Osteocyte (in vitro differentiated cells): ENCODE data around the gene PHOSPHO1. TPM values are rescaled to one million over a fixed set of nuclear protein-coding genes. Genes with fewer than 3 reads are reported as not detected.
"Not testable (repeated sequence)": the region's sequence is repeated elsewhere in the genome, so short reads cannot be mapped to it uniquely, and the experiment has no call there.

Experiments
- DNase-seq: peaks from one replicate; pipeline ENCODE4 v3.0.0; 2021; ENCODE audit warnings: mixed read lengths; ENCODE audit not compliant: unreplicated experiment; ENCODE audit errors: extremely low spot score
- H3K27ac Mint-ChIP-seq: one replicate; pipeline ENCODE4 v1.8.0; 2021; ENCODE audit warnings: mild to moderate bottlenecking, mixed read lengths; ENCODE audit not compliant: unreplicated experiment
- H3K27me3 Mint-ChIP-seq: one replicate; pipeline ENCODE4 v1.8.0; 2021; ENCODE audit warnings: mixed read lengths; ENCODE audit not compliant: unreplicated experiment
- H3K36me3 Mint-ChIP-seq: one replicate; pipeline ENCODE4 v1.8.0; 2021; ENCODE audit warnings: mixed read lengths; ENCODE audit not compliant: unreplicated experiment
- H3K4me1 Mint-ChIP-seq: one replicate; pipeline ENCODE4 v1.8.0; 2021; ENCODE audit warnings: mixed read lengths; ENCODE audit not compliant: unreplicated experiment
- H3K4me3 Mint-ChIP-seq: one replicate; pipeline ENCODE4 v1.8.0; 2021; ENCODE audit warnings: mild to moderate bottlenecking, moderate library complexity, mixed read lengths; ENCODE audit not compliant: unreplicated experiment
- H3K9me3 Mint-ChIP-seq: one replicate; pipeline ENCODE4 v1.8.0; 2021; ENCODE audit warnings: mixed read lengths; ENCODE audit not compliant: unreplicated experiment
- total RNA-seq: library from RNA; stranded (reverse); gene quantifications from 2 replicates; pipeline ENCODE4 v1.2.1, GENCODE V29; 2021
- TF ChIP-seq, protein P1 (sequence below): fragments of 200-600 bp; sonication (generic); IDR thresholded peaks from 2 replicates; pipeline ENCODE4 v1.5.0; 2021; ENCODE audit warnings: antibody characterized with exemption, mild to moderate bottlenecking, moderate library complexity

The PHOSPHO1 gene
- total RNA-seq, 1 donor from 2014 or later: not detected

GRCh38 chr17:49183801-49184200 lies 46.8 kb downstream of the PHOSPHO1 start:
- H3K4me3 Mint-ChIP-seq: no peak overlapping the region
- TF ChIP-seq, protein P1, sequence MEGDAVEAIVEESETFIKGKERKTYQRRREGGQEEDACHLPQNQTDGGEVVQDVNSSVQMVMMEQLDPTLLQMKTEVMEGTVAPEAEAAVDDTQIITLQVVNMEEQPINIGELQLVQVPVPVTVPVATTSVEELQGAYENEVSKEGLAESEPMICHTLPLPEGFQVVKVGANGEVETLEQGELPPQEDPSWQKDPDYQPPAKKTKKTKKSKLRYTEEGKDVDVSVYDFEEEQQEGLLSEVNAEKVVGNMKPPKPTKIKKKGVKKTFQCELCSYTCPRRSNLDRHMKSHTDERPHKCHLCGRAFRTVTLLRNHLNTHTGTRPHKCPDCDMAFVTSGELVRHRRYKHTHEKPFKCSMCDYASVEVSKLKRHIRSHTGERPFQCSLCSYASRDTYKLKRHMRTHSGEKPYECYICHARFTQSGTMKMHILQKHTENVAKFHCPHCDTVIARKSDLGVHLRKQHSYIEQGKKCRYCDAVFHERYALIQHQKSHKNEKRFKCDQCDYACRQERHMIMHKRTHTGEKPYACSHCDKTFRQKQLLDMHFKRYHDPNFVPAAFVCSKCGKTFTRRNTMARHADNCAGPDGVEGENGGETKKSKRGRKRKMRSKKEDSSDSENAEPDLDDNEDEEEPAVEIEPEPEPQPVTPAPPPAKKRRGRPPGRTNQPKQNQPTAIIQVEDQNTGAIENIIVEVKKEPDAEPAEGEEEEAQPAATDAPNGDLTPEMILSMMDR: no peak
- no peak for DNase-seq
- H3K27ac Mint-ChIP-seq: no peak overlapping the region
- H3K4me1 Mint-ChIP-seq: no peaks in the 10 kb centered on the region
- H3K9me3 Mint-ChIP-seq: no peaks in the 10 kb centered on the region
- no peaks in the 10 kb centered on the region for H3K36me3 Mint-ChIP-seq
- peaks cover 17% of the 10 kb centered on the region for H3K27me3 Mint-ChIP-seq

DNA sequence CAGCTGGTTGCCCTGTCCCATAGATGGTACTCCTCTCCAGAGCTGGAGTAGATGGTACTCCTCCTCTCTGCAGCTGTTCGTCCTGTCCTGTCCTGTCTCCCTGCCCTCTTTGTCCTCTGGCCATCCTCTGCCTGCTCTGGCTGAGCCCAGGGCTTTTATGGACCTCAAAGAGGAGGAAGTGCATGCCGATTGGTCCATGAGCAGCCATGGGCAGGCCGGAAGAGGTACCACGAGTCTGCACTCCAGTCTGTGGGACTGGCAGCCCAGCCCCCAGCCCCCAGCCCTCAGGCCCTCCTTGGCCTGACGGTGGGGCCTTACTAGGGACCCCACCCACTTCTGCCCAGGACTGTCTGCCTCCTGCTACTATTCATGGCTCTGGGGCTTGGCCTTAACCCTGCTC lies 47.2 kb downstream of the PHOSPHO1 start:
- peaks cover 17% of the 10 kb centered on the region for H3K27me3 Mint-ChIP-seq
- TF ChIP-seq, protein P1: no peak
- no peaks in the 10 kb centered on the region for H3K36me3 Mint-ChIP-seq
- H3K4me1 Mint-ChIP-seq: no peaks in the 10 kb centered on the region
- H3K27ac Mint-ChIP-seq: no peak overlapping the region
- no peaks in the 10 kb centered on the region for H3K9me3 Mint-ChIP-seq
- no peak overlapping the region for H3K4me3 Mint-ChIP-seq
- no peak for DNase-seq

- no peaks in the 10 kb centered on the region for H3K36me3 Mint-ChIP-seq
- TF ChIP-seq, protein P1: no peak
- peaks cover 17% of the 10 kb centered on the region for H3K27me3 Mint-ChIP-seq
- no peak overlapping the region for H3K27ac Mint-ChIP-seq
- H3K4me1 Mint-ChIP-seq: no peaks in the 10 kb centered on the region
- peaks cover 6% of the 10 kb centered on the region for H3K9me3 Mint-ChIP-seq
- H3K4me3 Mint-ChIP-seq: no peak overlapping the region
- no peak for DNase-seq
These were observed 49.5 kb downstream of the PHOSPHO1 start for GRCh38 chr17:49180998-49181635.

GRCh38 chr17:49180303-49180702 lies 50.3 kb downstream of the PHOSPHO1 start:
- no peak for DNase-seq
- Mint-ChIP-seq H3K27me3 (peaks cover 18% of the 10 kb centered on the region), H3K4me1 (no peaks in the 10 kb centered on the region), H3K27ac (no peak overlapping the region), H3K36me3 (peaks cover 3% of the 10 kb centered on the region), H3K9me3 (peaks cover 12% of the 10 kb centered on the region), H3K4me3 (no peak overlapping the region)
- TF ChIP-seq, protein P1: peak; percentile 68

DNA sequence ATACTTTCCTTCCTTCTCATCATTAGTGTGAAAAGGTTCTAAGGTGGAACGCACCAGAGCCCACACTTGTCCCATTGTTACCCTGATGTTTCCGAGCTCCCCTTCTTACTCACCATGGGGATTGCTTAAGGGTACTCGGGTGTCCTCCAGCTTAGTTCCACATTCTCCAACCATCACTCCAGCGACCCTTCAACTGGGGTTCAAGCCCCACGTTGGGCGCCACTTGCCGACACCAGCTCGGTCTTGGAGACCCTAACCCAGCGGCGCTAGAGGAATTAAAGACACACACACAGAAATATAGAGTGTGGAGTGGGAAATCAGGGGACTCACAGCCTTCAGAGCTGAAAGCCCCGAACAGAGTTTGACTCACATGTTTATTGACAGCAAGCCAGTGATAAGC lies 54.6 kb downstream of the PHOSPHO1 start:
- not testable (repeated sequence) for H3K4me1 Mint-ChIP-seq, H3K4me3 Mint-ChIP-seq, H3K27ac Mint-ChIP-seq, DNase-seq, H3K36me3 Mint-ChIP-seq
- peaks cover 29% of the 10 kb centered on the region for H3K27me3 Mint-ChIP-seq
- H3K9me3 Mint-ChIP-seq: peaks cover 20% of the 10 kb centered on the region

Other genes starting within 250 kb of the PHOSPHO1 start
- gene IGF2BP1, start 233.4 kb downstream of the PHOSPHO1 start, total RNA-seq: 47.6 and 51.4 TPM in 2 replicates
- 0.03 TPM in 2 replicates for gene B4GALNT2, start 98.0 kb downstream of the PHOSPHO1 start, total RNA-seq
- gene GNGT2, start 20.2 kb downstream of the PHOSPHO1 start, total RNA-seq: not detected in 2 replicates
- 0.19 TPM in 1 of 2 replicates, not detected in the other for gene ABI3, start 20.1 kb downstream of the PHOSPHO1 start, total RNA-seq
- 37.4 and 38.7 TPM in 2 replicates for gene ZNF652, start 131.5 kb upstream of the PHOSPHO1 start, total RNA-seq
- gene PHB1, start 184.1 kb upstream of the PHOSPHO1 start, total RNA-seq: 128 and 131 TPM in 2 replicates